SK-N-SH (cell line): ENCODE measurements around the gene POLE3. TPM values are rescaled to one million over a fixed set of nuclear protein-coding genes. Genes with fewer than 3 reads are reported as not detected.

Experiments
- CTCF ChIA-PET: fragments of 300-600, 350-600 bp; formaldehyde crosslinking; extraction: SDS; loops from one replicate; lab custom pipeline; 2021; lab: Yijun Ruan, JAX
- POLR2A ChIA-PET: fragments of 350-600 bp; sonication (Branson Sonifier 250); formaldehyde crosslinking; extraction: SDS; loops from one replicate; lab custom pipeline; 2020; ENCODE audit warnings: antibody characterized with exemption, inconsistent platforms; lab: Yijun Ruan, JAX
- DNase-seq: peaks from one replicate; pipeline ENCODE4 v3.0.0; 2012
- H2AFZ ChIP-seq: fragments of 200-600 bp; sonication (generic); 2 replicates; pipeline ENCODE4 v1.8.1; 2016; ENCODE audit warnings: antibody characterized with exemption, mild to moderate bottlenecking, low read depth
- H3F3A ChIP-seq: fragments of 200-600 bp; sonication (generic); replicated peaks from 2 replicates; pipeline ENCODE3; 2016; ENCODE audit warnings: antibody characterized with exemption, mild to moderate bottlenecking; ENCODE audit not compliant: insufficient read depth
- H3K27ac ChIP-seq, 2 experiments: fragments of 200-500 bp in 1 of 2; fragments of 200-600 bp in 1 of 2; sonication (Bioruptor generic) in 1 of 2; sonication (generic), shearing (Covaris generic) in 1 of 2; 2 replicates each; pipeline versions ENCODE4 v1.5.1 to v1.6.1; 2014 to 2016; ENCODE audit warnings: low read depth in 2 of 2, inconsistent platforms in 1 of 2, low read length in 1 of 2, mild to moderate bottlenecking in 1 of 2, mixed read lengths in 1 of 2
- H3K27me3 ChIP-seq: fragments of 200-600 bp; sonication (generic), shearing (Covaris generic); 2 replicates; pipeline ENCODE4 v1.6.1; 2016; ENCODE audit warnings: mixed run types; ENCODE audit not compliant: insufficient read depth
- H3K36me3 ChIP-seq, 2 experiments: fragments of 200-500 bp in 1 of 2; fragments of 200-600 bp in 1 of 2; sonication (Bioruptor generic) in 1 of 2; sonication (generic) in 1 of 2; replicated peaks in 1 of 2; 2 replicates each; pipeline versions ENCODE3 to v1.5.1; 2014 to 2016; ENCODE audit warnings: low read length in 1 of 2, mild to moderate bottlenecking in 1 of 2; ENCODE audit not compliant: insufficient read depth in 2 of 2, control insufficient read depth in 1 of 2
- H3K4me1 ChIP-seq, 2 experiments: fragments of 200-500 bp in 1 of 2; fragments of 200-600 bp in 1 of 2; sonication (Bioruptor generic) in 1 of 2; sonication (generic), shearing (Covaris generic) in 1 of 2; 2 replicates each; pipeline versions ENCODE4 v1.5.1 to v1.6.1; 2014 to 2016; ENCODE audit warnings: low read depth in 1 of 2, low read length in 1 of 2, mixed run types in 1 of 2; ENCODE audit not compliant: insufficient read depth in 2 of 2, control insufficient read depth in 1 of 2
- H3K4me2 ChIP-seq: fragments of 200-600 bp; sonication (generic), shearing (Covaris generic); 2 replicates; pipeline ENCODE4 v1.6.1; 2017; ENCODE audit warnings: mixed run types
- H3K4me3 ChIP-seq, 2 experiments: fragments of 200-500 bp in 1 of 2; fragments of 200-600 bp in 1 of 2; sonication (Bioruptor generic) in 1 of 2; sonication (generic), shearing (Covaris generic) in 1 of 2; 2 replicates each; pipeline versions ENCODE4 v1.5.1 to v1.8.1; 2014 to 2016; ENCODE audit warnings: low read depth in 2 of 2, inconsistent platforms in 1 of 2, low read length in 1 of 2, mild to moderate bottlenecking in 1 of 2, mixed read lengths in 1 of 2, moderate library complexity in 1 of 2
- H3K79me2 ChIP-seq: fragments of 200-600 bp; sonication (generic); 2 replicates; pipeline ENCODE4 v1.8.1; 2017; ENCODE audit warnings: mild to moderate bottlenecking; ENCODE audit not compliant: insufficient read depth
- H3K9ac ChIP-seq: fragments of 200-600 bp; sonication (generic); 2 replicates; pipeline ENCODE4 v1.6.1; 2017; ENCODE audit warnings: mixed run types
- H3K9me2 ChIP-seq: fragments of 200-600 bp; sonication (generic); 2 replicates; pipeline ENCODE4 v1.6.1; 2017; ENCODE audit warnings: mixed run types
- H3K9me3 ChIP-seq: fragments of 200-600 bp; sonication (generic); 2 replicates; pipeline ENCODE4 v1.6.1; 2017; ENCODE audit warnings: mixed run types, mild to moderate bottlenecking, moderate library complexity
- H4K20me1 ChIP-seq: fragments of 200-600 bp; sonication (generic); 2 replicates; pipeline ENCODE4 v1.6.1; 2017; ENCODE audit warnings: mild to moderate bottlenecking, mixed run types; ENCODE audit not compliant: insufficient read depth
- CHD2 ChIP-seq: fragments of 150-350 bp; IDR thresholded peaks from 2 replicates; pipeline ENCODE4 v1.6.1; 2018; ENCODE audit warnings: low read length; ENCODE audit not compliant: partially characterized antibody
- ELF1 ChIP-seq: IDR thresholded peaks from 2 replicates; pipeline ENCODE4 v1.4.0; 2012
- FOSL2 ChIP-seq: IDR thresholded peaks from 2 replicates; pipeline ENCODE4 v1.4.0; 2012; ENCODE audit warnings: low read depth, mild to moderate bottlenecking, moderate library complexity, borderline replicate concordance
- FOXJ3 ChIP-seq: sonication (generic); formaldehyde crosslinking; IDR thresholded peaks from 2 replicates; pipeline ENCODE4 v1.5.1; 2020; ENCODE audit warnings: mild to moderate bottlenecking, missing genetic modification reagents
- GABPA ChIP-seq: IDR thresholded peaks from 2 replicates; pipeline ENCODE4 v1.4.0; 2012; ENCODE audit warnings: low read depth, mild to moderate bottlenecking
- GATA2 ChIP-seq: sonication (generic); formaldehyde crosslinking; IDR thresholded peaks from 2 replicates; pipeline ENCODE4 v1.5.0; 2020; ENCODE audit warnings: mild to moderate bottlenecking, missing genetic modification reagents
- IRF3 ChIP-seq: fragments of 150-350 bp; IDR thresholded peaks from 2 replicates; pipeline ENCODE4 v1.6.1; 2016; ENCODE audit warnings: mild to moderate bottlenecking, low read depth, low read length
- MAX ChIP-seq: IDR thresholded peaks from 2 replicates; pipeline ENCODE4 v1.4.0; 2012; ENCODE audit warnings: low read depth
- MEF2A ChIP-seq: IDR thresholded peaks from 2 replicates; pipeline ENCODE4 v1.4.0; 2012; ENCODE audit warnings: low read depth, borderline replicate concordance
- MXI1 ChIP-seq: IDR thresholded peaks from 2 replicates; pipeline ENCODE4 v1.6.1; 2012; ENCODE audit warnings: mild to moderate bottlenecking, low read depth, low read length, improper control_type of control experiment
- POLR2AphosphoS5 ChIP-seq: IDR thresholded peaks from 2 replicates; pipeline ENCODE4 v1.6.1; 2012; ENCODE audit warnings: low read depth, low read length
- RCOR1 ChIP-seq: fragments of 150-350 bp; IDR thresholded peaks from 2 replicates; pipeline ENCODE4 v1.6.1; 2017; ENCODE audit warnings: antibody characterized with exemption, low read length
- REST ChIP-seq: IDR thresholded peaks from 2 replicates; pipeline ENCODE4 v1.6.1; 2012; ENCODE audit warnings: mild to moderate bottlenecking, low read depth, low read length, moderate library complexity
- RFX5 ChIP-seq: IDR thresholded peaks from 2 replicates; pipeline ENCODE4 v1.6.1; 2012; ENCODE audit warnings: mild to moderate bottlenecking, improper control_type of control experiment, low read length
- RXRA ChIP-seq: IDR thresholded peaks from 2 replicates; pipeline ENCODE4 v1.4.0; 2012; ENCODE audit warnings: low read depth, mild to moderate bottlenecking, borderline replicate concordance
- SMC3 ChIP-seq: IDR thresholded peaks from 2 replicates; pipeline ENCODE4 v1.6.1; 2012; ENCODE audit warnings: low read depth, low read length, improper control_type of control experiment
- TAF1 ChIP-seq: IDR thresholded peaks from 2 replicates; pipeline ENCODE4 v1.6.1; 2012; ENCODE audit warnings: low read depth, mild to moderate bottlenecking, low read length, moderate library complexity, borderline replicate concordance
- TCF12 ChIP-seq: IDR thresholded peaks from 2 replicates; pipeline ENCODE4 v1.4.0; 2012
- USF1 ChIP-seq: IDR thresholded peaks from 2 replicates; pipeline ENCODE4 v1.4.0; 2012; ENCODE audit warnings: low read depth, borderline replicate concordance
- USF2 ChIP-seq: fragments of 150-350 bp; IDR thresholded peaks from 2 replicates; pipeline ENCODE4 v1.6.1; 2017; ENCODE audit warnings: antibody characterized with exemption, low read length, low read depth, borderline replicate concordance
- ZBTB33 ChIP-seq: IDR thresholded peaks from 2 replicates; pipeline ENCODE4 v1.4.0; 2012; ENCODE audit warnings: low read depth, borderline replicate concordance
- WGBS: methylation state at CpG from one replicate; pipeline ENCODE4 v1.1.6; 2017; ENCODE audit warnings: low lambda C conversion rate; 5-methylcytosine and 5-hydroxymethylcytosine counted together
- polyA plus RNA-seq, 3 experiments: library from polyadenylated mRNA; depleted of rRNA; stranded (reverse); fragments of >200 nt; gene quantifications; 2 replicates each; pipeline ENCODE4 v1.2.3, GENCODE V29; 2012

The POLE3 gene
- polyA plus RNA-seq, 1 of the 3 experiments (the other 2 are of a cell fraction) = 40.1 TPM

- no peak overlapping the region for H2AFZ ChIP-seq
- CTCF ChIA-PET = interaction anchor here (0.6 to 1.4 kb wide), 3 partner anchors 24 to 172 kb away, joined by 4 to 5 read pairs (median 5); no protein-coding TSS in a partner anchor
- H3K4me2 ChIP-seq = no peak overlapping the region
- TF ChIP-seq IRF3 (no peak), RCOR1 (no peak), POLR2AphosphoS5 (no peak), USF2 (no peak), SMC3 (no peak), FOXJ3 (CRISPR knock-in tag) (no peak), GATA2 (CRISPR knock-in tag) (no peak), TAF1 (no peak), ELF1 (no peak), MEF2A (no peak), RFX5 (no peak), FOSL2 (no peak), TCF12 (no peak)
- H3K27me3 ChIP-seq = peaks cover 6% of the 10 kb centered on the region; the same call in 1 of the 2 replicates
- POLR2A ChIA-PET = no interaction called here
- no peaks in the 10 kb centered on the region for H3K9me2 ChIP-seq
- no peaks in the 10 kb centered on the region for H4K20me1 ChIP-seq
- no peaks in the 10 kb centered on the region for H3F3A ChIP-seq
- DNase-seq = no peak
- H3K4me1 ChIP-seq = no peaks in the 10 kb centered on the region
- H3K9me3 ChIP-seq = no peaks in the 10 kb centered on the region
- H3K36me3 ChIP-seq = no peaks in the 10 kb centered on the region
- H3K27ac ChIP-seq = no peak overlapping the region
- H3K79me2 ChIP-seq = no peaks in the 10 kb centered on the region
- H3K4me3 ChIP-seq = no peak overlapping the region
- WGBS = 59% methylated on average over 3 of the region's 3 CpGs
- no peak overlapping the region for H3K9ac ChIP-seq
Measured at GRCh38 chr9:113421726-113422125, 11.3 kb upstream of the POLE3 start.

GRCh38 chr9:113417370-113417769 lies 6.9 kb upstream of the POLE3 start:
- Histone ChIP-seq H3F3A (no peaks in the 10 kb centered on the region), H3K9me3 (no peaks in the 10 kb centered on the region), H3K36me3 (no peaks in the 10 kb centered on the region), H3K27ac (no peak overlapping the region), H3K4me2 (no peak overlapping the region), H3K4me3 (no peak overlapping the region), H4K20me1 (no peaks in the 10 kb centered on the region), H2AFZ (no peak overlapping the region), H3K9ac (no peak overlapping the region), H3K9me2 (no peaks in the 10 kb centered on the region), H3K79me2 (no peaks in the 10 kb centered on the region), H3K4me1 (no peaks in the 10 kb centered on the region), H3K27me3 (no peaks in the 10 kb centered on the region)
- 70% methylated on average over 4 of the region's 4 CpGs for WGBS
- ChIA-PET CTCF (no interaction called here), POLR2A (no interaction called here)
- DNase-seq = no peak
- TF ChIP-seq CHD2 (no peak), MXI1 (no peak), POLR2AphosphoS5 (no peak), RXRA (no peak), SMC3 (no peak), REST (no peak), ZBTB33 (no peak), MAX (no peak), GATA2 (CRISPR knock-in tag) (no peak), USF1 (no peak), GABPA (no peak)
